ENCODE results near the gene RCBTB1. TPM values are rescaled to one million over a fixed set of nuclear protein-coding genes. Genes with fewer than 3 reads are reported as not detected.
"Not testable (repeated sequence)": the region's sequence is repeated elsewhere in the genome, so short reads cannot be mapped to it uniquely, and the experiment has no call there.

Gene RCBTB1
- total RNA-seq, 1 experiment from 2014 or later, result 14.8 TPM

- intact Hi-C loops (cut with micrococcal nuclease; ENCODE audit: unreplicated experiment) (no loop called here), in situ Hi-C loops (cut with HindIII; ENCODE audit: low pct_unique_long_range_greater_than_20kb, low sequenced_read_pairs) (no loop called here)
- TF ChIP-seq SIN3A (IDR thresholded peaks at IDR 0.05; ENCODE audit: borderline replicate concordance, insufficient read depth, low read depth, low read length), result no peak
- H3K9me3 ChIP-seq (ENCODE audit: control insufficient read depth, insufficient read depth, low read depth, low read length), result no peaks in the 10 kb centered on the region
- H3K27ac ChIP-seq (ENCODE audit: low read length), result no peak overlapping the region
- no TSS peak for BruUV-seq (replicated peaks)
- no peak for DNase-seq (ENCODE audit: low read depth, low spot score)
- ChIA-PET CTCF (no interaction called here), POLR2A (no interaction called here)
- ATAC-seq, result no peak
- no peaks in the 10 kb centered on the region for H3K36me3 ChIP-seq (ENCODE audit: control insufficient read depth, insufficient read depth, low read length)
- H3K4me1 ChIP-seq (ENCODE audit: control insufficient read depth, insufficient read depth, low read length), result no peaks in the 10 kb centered on the region
- H3K4me3 ChIP-seq (ENCODE audit: low read depth in 2 of 2, low read length in 2 of 2), result no peak overlapping the region
- H3K27me3 ChIP-seq (ENCODE audit: control insufficient read depth, insufficient read depth, low read length), result no peaks in the 10 kb centered on the region
Measured at GRCh38 chr13:49596221-49596620, 10.9 kb upstream of the RCBTB1 start.

DNA sequence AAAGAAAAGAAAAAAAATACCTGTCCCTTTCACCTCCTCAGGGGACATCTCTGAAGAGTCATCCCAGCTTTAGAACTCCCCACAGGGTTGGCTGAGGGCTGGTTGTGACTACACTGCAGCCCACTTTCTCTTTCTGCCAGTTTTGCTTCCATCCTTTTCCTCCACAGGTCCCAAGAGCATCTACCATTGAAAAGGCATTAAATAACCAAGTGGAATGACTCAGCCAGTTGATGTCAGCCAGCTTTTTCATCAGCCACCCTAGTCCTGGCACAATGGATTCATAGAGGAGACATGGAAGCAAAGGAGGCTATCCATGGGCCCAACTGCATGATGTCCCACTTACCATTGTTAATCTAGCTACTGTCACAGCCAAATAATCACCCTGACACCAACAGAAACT is 9.2 kb upstream of the RCBTB1 start:
- Histone ChIP-seq H3K36me3 (ENCODE audit: control insufficient read depth, insufficient read depth, low read length) (no peaks in the 10 kb centered on the region), H3K4me1 (ENCODE audit: control insufficient read depth, insufficient read depth, low read length) (no peaks in the 10 kb centered on the region), H3K27me3 (ENCODE audit: control insufficient read depth, insufficient read depth, low read length) (no peaks in the 10 kb centered on the region), H3K4me3 (ENCODE audit: low read depth in 2 of 2, low read length in 2 of 2) (no peak overlapping the region), H3K9me3 (ENCODE audit: control insufficient read depth, insufficient read depth, low read depth, low read length) (no peaks in the 10 kb centered on the region), H3K27ac (ENCODE audit: low read length) (no peak overlapping the region)
- ChIA-PET CTCF (no interaction called here), POLR2A (no interaction called here)
- in situ Hi-C loops (cut with HindIII; ENCODE audit: low pct_unique_long_range_greater_than_20kb, low sequenced_read_pairs), result no loop called here
- TF ChIP-seq, protein P1, sequence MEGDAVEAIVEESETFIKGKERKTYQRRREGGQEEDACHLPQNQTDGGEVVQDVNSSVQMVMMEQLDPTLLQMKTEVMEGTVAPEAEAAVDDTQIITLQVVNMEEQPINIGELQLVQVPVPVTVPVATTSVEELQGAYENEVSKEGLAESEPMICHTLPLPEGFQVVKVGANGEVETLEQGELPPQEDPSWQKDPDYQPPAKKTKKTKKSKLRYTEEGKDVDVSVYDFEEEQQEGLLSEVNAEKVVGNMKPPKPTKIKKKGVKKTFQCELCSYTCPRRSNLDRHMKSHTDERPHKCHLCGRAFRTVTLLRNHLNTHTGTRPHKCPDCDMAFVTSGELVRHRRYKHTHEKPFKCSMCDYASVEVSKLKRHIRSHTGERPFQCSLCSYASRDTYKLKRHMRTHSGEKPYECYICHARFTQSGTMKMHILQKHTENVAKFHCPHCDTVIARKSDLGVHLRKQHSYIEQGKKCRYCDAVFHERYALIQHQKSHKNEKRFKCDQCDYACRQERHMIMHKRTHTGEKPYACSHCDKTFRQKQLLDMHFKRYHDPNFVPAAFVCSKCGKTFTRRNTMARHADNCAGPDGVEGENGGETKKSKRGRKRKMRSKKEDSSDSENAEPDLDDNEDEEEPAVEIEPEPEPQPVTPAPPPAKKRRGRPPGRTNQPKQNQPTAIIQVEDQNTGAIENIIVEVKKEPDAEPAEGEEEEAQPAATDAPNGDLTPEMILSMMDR (IDR thresholded peaks at IDR 0.05), result no peak
- TF ChIP-seq POLR2AphosphoS5 (IDR thresholded peaks at IDR 0.05; ENCODE audit: low read depth, low read length) (no peak), TCF7L2 (IDR thresholded peaks at IDR 0.05; ENCODE audit: low read depth, low read length) (no peak), SIN3A (IDR thresholded peaks at IDR 0.05; ENCODE audit: borderline replicate concordance, insufficient read depth, low read depth, low read length) (no peak)
- TF ChIP-seq, protein P2, sequence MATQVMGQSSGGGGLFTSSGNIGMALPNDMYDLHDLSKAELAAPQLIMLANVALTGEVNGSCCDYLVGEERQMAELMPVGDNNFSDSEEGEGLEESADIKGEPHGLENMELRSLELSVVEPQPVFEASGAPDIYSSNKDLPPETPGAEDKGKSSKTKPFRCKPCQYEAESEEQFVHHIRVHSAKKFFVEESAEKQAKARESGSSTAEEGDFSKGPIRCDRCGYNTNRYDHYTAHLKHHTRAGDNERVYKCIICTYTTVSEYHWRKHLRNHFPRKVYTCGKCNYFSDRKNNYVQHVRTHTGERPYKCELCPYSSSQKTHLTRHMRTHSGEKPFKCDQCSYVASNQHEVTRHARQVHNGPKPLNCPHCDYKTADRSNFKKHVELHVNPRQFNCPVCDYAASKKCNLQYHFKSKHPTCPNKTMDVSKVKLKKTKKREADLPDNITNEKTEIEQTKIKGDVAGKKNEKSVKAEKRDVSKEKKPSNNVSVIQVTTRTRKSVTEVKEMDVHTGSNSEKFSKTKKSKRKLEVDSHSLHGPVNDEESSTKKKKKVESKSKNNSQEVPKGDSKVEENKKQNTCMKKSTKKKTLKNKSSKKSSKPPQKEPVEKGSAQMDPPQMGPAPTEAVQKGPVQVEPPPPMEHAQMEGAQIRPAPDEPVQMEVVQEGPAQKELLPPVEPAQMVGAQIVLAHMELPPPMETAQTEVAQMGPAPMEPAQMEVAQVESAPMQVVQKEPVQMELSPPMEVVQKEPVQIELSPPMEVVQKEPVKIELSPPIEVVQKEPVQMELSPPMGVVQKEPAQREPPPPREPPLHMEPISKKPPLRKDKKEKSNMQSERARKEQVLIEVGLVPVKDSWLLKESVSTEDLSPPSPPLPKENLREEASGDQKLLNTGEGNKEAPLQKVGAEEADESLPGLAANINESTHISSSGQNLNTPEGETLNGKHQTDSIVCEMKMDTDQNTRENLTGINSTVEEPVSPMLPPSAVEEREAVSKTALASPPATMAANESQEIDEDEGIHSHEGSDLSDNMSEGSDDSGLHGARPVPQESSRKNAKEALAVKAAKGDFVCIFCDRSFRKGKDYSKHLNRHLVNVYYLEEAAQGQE (IDR thresholded peaks at IDR 0.05; ENCODE audit: insufficient read depth in 1 of 2, low read depth in 2 of 2, low read length in 1 of 2), result no peak
- BruUV-seq (replicated peaks), result no TSS peak
- DNase-seq (ENCODE audit: low read depth, low spot score) (no peak), ATAC-seq (no peak)
- intact Hi-C loops (cut with micrococcal nuclease; ENCODE audit: unreplicated experiment), result no loop called here

- ATAC-seq; in situ Hi-C loops (cut with HindIII; ENCODE audit: low pct_unique_long_range_greater_than_20kb, low sequenced_read_pairs); POLR2A ChIA-PET; BruUV-seq (replicated peaks); H3K9me3 ChIP-seq (ENCODE audit: control insufficient read depth, insufficient read depth, low read depth, low read length); intact Hi-C loops (cut with micrococcal nuclease; ENCODE audit: unreplicated experiment); H3K36me3 ChIP-seq (ENCODE audit: control insufficient read depth, insufficient read depth, low read length); CTCF ChIA-PET; H3K4me1 ChIP-seq (ENCODE audit: control insufficient read depth, insufficient read depth, low read length); H3K27ac ChIP-seq (ENCODE audit: low read length); H3K27me3 ChIP-seq (ENCODE audit: control insufficient read depth, insufficient read depth, low read length); H3K4me3 ChIP-seq (ENCODE audit: low read depth in 2 of 2, low read length in 2 of 2); DNase-seq (ENCODE audit: low read depth, low spot score): not testable (repeated sequence)
Measured at GRCh38 chr13:49593876-49594275, 8.5 kb upstream of the RCBTB1 start.

DNA sequence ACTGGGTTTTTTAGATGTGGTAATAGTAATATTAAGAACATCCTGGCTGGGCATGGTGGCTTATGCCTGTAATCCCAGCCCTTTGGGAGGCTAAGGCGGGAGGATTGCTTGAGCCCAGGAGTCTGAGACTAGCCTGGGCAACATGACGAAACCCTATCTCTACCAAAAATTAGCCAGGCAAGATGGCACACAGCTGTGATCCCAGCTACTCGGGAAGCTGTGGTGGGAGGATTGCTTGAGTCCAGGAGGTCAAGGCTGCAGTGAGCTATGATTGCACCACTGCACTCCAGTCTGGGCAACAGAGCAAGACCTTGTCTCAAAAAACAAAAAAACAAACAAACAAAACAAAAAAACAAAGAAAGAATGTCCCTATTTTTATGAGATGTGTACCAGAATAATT is 5.4 kb upstream of the RCBTB1 start:
- intact Hi-C loops (cut with micrococcal nuclease; ENCODE audit: unreplicated experiment); DNase-seq (ENCODE audit: low read depth, low spot score); CTCF ChIA-PET; H3K9me3 ChIP-seq (ENCODE audit: control insufficient read depth, insufficient read depth, low read depth, low read length); H3K36me3 ChIP-seq (ENCODE audit: control insufficient read depth, insufficient read depth, low read length); in situ Hi-C loops (cut with HindIII; ENCODE audit: low pct_unique_long_range_greater_than_20kb, low sequenced_read_pairs); ATAC-seq; H3K27ac ChIP-seq (ENCODE audit: low read length); H3K4me3 ChIP-seq (ENCODE audit: low read depth in 2 of 2, low read length in 2 of 2); H3K4me1 ChIP-seq (ENCODE audit: control insufficient read depth, insufficient read depth, low read length); H3K27me3 ChIP-seq (ENCODE audit: control insufficient read depth, insufficient read depth, low read length); BruUV-seq (replicated peaks): not testable (repeated sequence)
- POLR2A ChIA-PET, result interaction anchor here (0.6 kb wide), 1 partner anchor 76 kb away, joined by 9 read pairs; no protein-coding TSS in a partner anchor
